Measurements from ENCODE around the gene AKR1A1.
"Not testable (repeated sequence)": the region's sequence is repeated elsewhere in the genome, so short reads cannot be mapped to it uniquely, and the experiment has no call there.

AKR1A1 gene

GRCh38 chr1:45550401-45551351 lies at the start of gene AKR1A1:
Gene AKR1A1, plus strand, starts transcription at chr1:45550826. Its CDS starts 10,969 bp downstream, at chr1:45561795.
- H3K27me3 Mint-ChIP-seq, result no peaks in the 10 kb centered on the region
- H3K4me3 Mint-ChIP-seq, result peak within 1 kb of the TSS; percentile 96
- H3K4me1 Mint-ChIP-seq (ENCODE audit: low read depth), result peaks cover 21% of the 10 kb centered on the region
- H3K36me3 Mint-ChIP-seq, result peaks cover 7% of the 10 kb centered on the region
- peak within 1 kb of the TSS; percentile 96 for H3K27ac Mint-ChIP-seq
- H3K9me3 Mint-ChIP-seq (ENCODE audit: low read depth), result no peaks in the 10 kb centered on the region

- peak overlapping the region; percentile 35 for H3K27ac Mint-ChIP-seq
- no peaks in the 10 kb centered on the region for H3K9me3 Mint-ChIP-seq (ENCODE audit: low read depth)
- peak overlapping the region; percentile 94 for H3K4me3 Mint-ChIP-seq
- H3K27me3 Mint-ChIP-seq, result no peaks in the 10 kb centered on the region
- peaks cover 28% of the 10 kb centered on the region for H3K4me1 Mint-ChIP-seq (ENCODE audit: low read depth)
- no peaks in the 10 kb centered on the region for H3K36me3 Mint-ChIP-seq
These were observed 49.1 kb upstream of the AKR1A1 start for GRCh38 chr1:45501505-45501859.

GRCh38 chr1:45503462-45504360 lies 46.9 kb upstream of the AKR1A1 start:
- Mint-ChIP-seq H3K27ac (no peak overlapping the region), H3K36me3 (peaks cover 2% of the 10 kb centered on the region), H3K9me3 (ENCODE audit: low read depth) (no peaks in the 10 kb centered on the region)

DNA sequence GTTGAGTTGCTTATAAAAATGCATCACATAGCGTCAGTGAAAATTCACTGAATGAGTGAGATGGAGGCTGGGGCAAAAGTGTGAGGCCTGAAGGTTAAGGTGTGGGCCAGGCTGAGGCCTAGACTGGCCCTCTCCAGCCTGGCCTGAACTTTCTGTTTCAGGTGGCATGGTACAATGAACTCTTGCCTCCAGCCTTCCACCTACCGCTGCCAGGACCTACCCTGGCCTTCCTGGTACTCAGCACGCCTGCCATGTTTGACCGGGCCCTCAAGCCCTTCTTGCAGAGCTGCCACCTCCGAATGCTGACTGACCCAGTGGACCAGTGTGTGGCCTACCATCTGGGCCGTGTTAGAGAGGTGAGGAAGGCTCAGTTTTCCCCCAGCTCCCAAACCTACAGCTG lies 43.4 kb upstream of the AKR1A1 start:
- Mint-ChIP-seq H3K4me3 (no peak overlapping the region), H3K4me1 (ENCODE audit: low read depth) (no peaks in the 10 kb centered on the region), H3K27ac (no peak overlapping the region), H3K9me3 (ENCODE audit: low read depth) (no peaks in the 10 kb centered on the region), H3K27me3 (no peaks in the 10 kb centered on the region), H3K36me3 (peaks cover 2% of the 10 kb centered on the region)

More at GRCh38 chr1:45503462-45504360, 46.9 kb upstream of the AKR1A1 start:
- H3K4me3 Mint-ChIP-seq, result no peak overlapping the region
- no peaks in the 10 kb centered on the region for H3K27me3 Mint-ChIP-seq
- peaks cover 28% of the 10 kb centered on the region for H3K4me1 Mint-ChIP-seq (ENCODE audit: low read depth)

GRCh38 chr1:45507893-45508292 lies 42.7 kb upstream of the AKR1A1 start:
- peaks cover 5% of the 10 kb centered on the region for H3K36me3 Mint-ChIP-seq
- H3K27ac Mint-ChIP-seq, result peak overlapping the region; percentile 52
- no peaks in the 10 kb centered on the region for H3K9me3 Mint-ChIP-seq (ENCODE audit: low read depth)
- H3K27me3 Mint-ChIP-seq, result no peaks in the 10 kb centered on the region
- H3K4me3 Mint-ChIP-seq, result no peak overlapping the region
- H3K4me1 Mint-ChIP-seq (ENCODE audit: low read depth), result peaks cover 2% of the 10 kb centered on the region

DNA sequence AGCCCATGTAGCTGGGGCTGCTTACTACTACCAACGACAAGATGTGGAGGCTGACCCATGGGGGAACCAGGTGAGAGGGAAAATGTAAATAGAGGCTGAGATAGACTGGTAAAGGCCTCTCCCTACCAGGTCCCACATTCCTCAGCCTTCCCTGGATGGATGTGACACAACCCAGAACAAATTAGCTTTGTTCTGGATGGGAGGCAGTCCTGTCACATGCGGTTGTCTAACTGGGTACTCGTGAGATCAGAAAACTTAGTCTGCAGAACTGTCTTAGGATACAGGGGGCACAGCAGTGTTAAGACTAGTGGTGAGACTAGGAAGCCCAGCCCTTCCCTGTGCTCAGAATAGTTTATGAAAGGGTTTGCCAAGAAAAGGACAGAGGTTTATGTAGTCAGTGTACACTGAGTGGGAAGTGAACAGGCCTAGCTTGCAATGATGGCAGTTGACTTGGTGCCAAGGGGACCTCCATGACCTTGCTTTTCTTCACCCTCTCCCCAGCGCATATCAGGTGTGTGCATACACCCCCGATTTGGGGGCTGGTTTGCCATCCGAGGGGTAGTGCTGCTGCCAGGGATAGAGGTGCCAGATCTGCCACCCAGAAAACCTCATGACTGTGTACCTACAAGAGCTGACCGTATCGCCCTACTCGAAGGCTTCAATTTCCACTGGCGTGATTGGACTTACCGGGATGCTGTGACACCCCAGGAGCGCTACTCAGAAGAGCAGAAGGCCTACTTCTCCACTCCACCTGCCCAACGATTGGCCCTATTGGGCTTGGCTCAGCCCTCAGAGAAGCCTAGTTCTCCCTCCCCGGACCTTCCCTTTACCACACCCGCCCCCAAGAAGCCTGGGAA lies 42.1 kb upstream of the AKR1A1 start:
- Mint-ChIP-seq H3K27me3 (no peaks in the 10 kb centered on the region), H3K9me3 (ENCODE audit: low read depth) (no peaks in the 10 kb centered on the region), H3K4me1 (ENCODE audit: low read depth) (peaks cover 2% of the 10 kb centered on the region), H3K36me3 (peaks cover 5% of the 10 kb centered on the region), H3K27ac (peak overlapping the region; percentile 52), H3K4me3 (no peak overlapping the region)

DNA sequence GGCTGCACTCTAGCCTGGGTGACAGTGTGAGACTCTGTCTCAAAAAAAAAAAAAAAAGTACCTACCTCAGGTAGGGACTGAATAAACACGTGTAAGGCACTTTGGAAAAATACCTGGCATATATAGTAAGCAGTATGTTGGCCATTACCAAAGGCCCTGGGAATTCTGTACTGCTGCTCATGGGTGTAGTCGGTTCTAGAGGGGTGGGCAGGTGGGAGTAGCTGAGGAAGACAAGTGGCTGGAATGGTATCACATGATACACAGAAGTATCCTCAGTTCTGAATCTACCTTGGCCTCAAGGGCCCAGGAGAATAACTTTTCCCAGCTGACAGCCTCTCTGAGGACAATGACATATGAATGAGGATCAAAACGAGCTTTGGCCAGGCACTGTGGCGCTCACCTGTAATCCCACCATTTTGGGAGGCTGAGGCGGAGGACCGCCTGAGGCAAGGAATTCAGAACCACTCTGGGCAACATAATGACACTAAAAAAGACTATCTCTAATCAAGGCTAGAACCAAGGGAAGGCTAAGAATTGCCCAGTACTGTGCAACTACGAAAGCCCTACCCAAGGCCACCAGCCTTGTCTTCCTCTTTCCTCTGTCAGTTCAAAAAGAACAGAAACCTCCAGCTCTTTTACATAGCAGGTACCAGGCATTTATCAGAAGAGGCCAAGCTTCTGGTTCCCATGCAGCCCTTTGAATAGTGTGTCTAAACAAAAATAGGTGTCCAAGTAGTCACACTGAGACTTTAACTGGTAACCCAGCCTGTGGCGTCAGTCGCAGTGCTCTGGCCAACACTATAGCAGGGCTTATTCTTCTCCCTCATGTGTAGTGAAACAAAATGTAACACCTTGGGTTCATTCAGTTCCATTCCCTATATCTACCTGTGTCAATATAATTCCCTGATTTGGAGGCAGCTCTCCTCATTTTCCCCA lies 40.3 kb upstream of the AKR1A1 start:
- Mint-ChIP-seq H3K4me3 (no peak overlapping the region), H3K36me3 (peaks cover 7% of the 10 kb centered on the region), H3K27ac (peak overlapping the region; percentile 46), H3K9me3 (ENCODE audit: low read depth) (no peaks in the 10 kb centered on the region), H3K4me1 (ENCODE audit: low read depth) (peaks cover 2% of the 10 kb centered on the region), H3K27me3 (no peaks in the 10 kb centered on the region)

DNA sequence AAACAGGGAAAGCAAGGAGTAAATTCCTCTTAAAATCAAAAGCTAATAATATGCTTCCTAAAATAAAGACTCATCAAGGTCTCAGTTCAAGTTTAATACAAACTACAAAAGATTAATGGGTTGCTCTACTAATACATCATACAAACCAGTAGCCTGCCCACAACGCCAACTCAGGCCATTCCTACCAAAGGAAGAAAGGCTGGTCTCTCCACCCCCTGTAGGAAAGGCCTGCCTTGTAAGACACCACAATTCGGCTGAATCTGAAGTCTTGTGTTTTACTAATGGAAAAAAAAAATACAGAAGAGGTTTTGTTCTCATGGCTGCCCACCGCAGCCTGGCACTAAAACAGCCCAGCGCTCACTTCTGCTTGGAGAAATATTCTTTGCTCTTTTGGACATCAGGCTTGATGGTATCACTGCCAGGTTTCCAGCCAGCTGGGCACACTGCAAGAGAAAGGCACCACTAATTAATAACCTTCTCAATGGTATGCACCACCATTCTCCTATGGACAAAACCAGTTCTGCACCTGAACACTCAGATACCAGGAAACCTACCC lies 39.6 kb upstream of the AKR1A1 start:
- Mint-ChIP-seq H3K9me3 (ENCODE audit: low read depth) (no peaks in the 10 kb centered on the region), H3K4me3 (no peak overlapping the region), H3K36me3 (peaks cover 9% of the 10 kb centered on the region), H3K27ac (peak overlapping the region; percentile 46), H3K4me1 (ENCODE audit: low read depth) (peaks cover 6% of the 10 kb centered on the region), H3K27me3 (no peaks in the 10 kb centered on the region)

- H3K4me3 Mint-ChIP-seq, result no peak overlapping the region
- peak overlapping the region; percentile 68 for H3K27ac Mint-ChIP-seq
- H3K36me3 Mint-ChIP-seq, result peaks cover 7% of the 10 kb centered on the region
- no peaks in the 10 kb centered on the region for H3K27me3 Mint-ChIP-seq
- peaks cover 16% of the 10 kb centered on the region for H3K4me1 Mint-ChIP-seq (ENCODE audit: low read depth)
- H3K9me3 Mint-ChIP-seq (ENCODE audit: low read depth), result no peaks in the 10 kb centered on the region
These were observed 38.0 kb upstream of the AKR1A1 start for GRCh38 chr1:45512641-45513054.

GRCh38 chr1:45513532-45514260 lies 36.9 kb upstream of the AKR1A1 start:
- not testable (repeated sequence) for H3K4me3 Mint-ChIP-seq; H3K9me3 Mint-ChIP-seq (ENCODE audit: low read depth); H3K27me3 Mint-ChIP-seq; H3K36me3 Mint-ChIP-seq; H3K27ac Mint-ChIP-seq
- H3K4me1 Mint-ChIP-seq (ENCODE audit: low read depth), result peaks cover 19% of the 10 kb centered on the region

GRCh38 chr1:45516036-45516435 lies 34.6 kb upstream of the AKR1A1 start:
- Mint-ChIP-seq H3K9me3 (ENCODE audit: low read depth) (no peaks in the 10 kb centered on the region), H3K36me3 (peaks cover 10% of the 10 kb centered on the region), H3K27ac (peak overlapping the region; percentile 4), H3K4me1 (ENCODE audit: low read depth) (peaks cover 32% of the 10 kb centered on the region), H3K27me3 (no peaks in the 10 kb centered on the region), H3K4me3 (no peak overlapping the region)

DNA sequence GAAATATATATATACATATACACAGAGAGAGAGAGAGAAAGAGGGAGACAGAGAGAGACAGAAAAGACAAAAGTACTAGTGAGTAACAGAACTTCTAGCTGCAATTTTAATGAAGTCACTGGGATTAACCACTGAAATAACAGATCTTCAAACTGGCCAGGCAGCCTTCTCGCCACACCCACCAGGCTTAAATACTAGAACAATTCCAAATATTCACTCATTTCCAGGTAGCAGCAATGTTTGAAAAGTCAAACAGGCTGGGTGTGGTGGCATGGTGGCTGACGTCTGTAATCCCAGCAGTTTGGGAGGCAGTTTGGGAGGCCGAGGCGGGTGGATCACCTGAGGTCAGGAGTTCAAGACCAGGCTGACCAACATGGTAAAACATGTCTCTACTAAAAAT lies 34.2 kb upstream of the AKR1A1 start:
- Mint-ChIP-seq H3K27me3 (no peaks in the 10 kb centered on the region), H3K4me1 (ENCODE audit: low read depth) (peaks cover 32% of the 10 kb centered on the region), H3K36me3 (peaks cover 10% of the 10 kb centered on the region), H3K9me3 (ENCODE audit: low read depth) (no peaks in the 10 kb centered on the region), H3K4me3 (no peak overlapping the region), H3K27ac (peak overlapping the region; percentile 41)

- H3K4me3 Mint-ChIP-seq, result peak overlapping the region; percentile 95
- not testable (repeated sequence) for H3K27me3 Mint-ChIP-seq
- H3K27ac Mint-ChIP-seq, result peak overlapping the region; percentile 28
These were observed 32.3 kb upstream of the AKR1A1 start for GRCh38 chr1:45518366-45518765.

More at GRCh38 chr1:45518366-45518765, 32.3 kb upstream of the AKR1A1 start:
- H3K4me1 Mint-ChIP-seq (ENCODE audit: low read depth), result peaks cover 44% of the 10 kb centered on the region
- H3K9me3 Mint-ChIP-seq (ENCODE audit: low read depth); H3K36me3 Mint-ChIP-seq: not testable (repeated sequence)
